ENCODE results near the gene ZBTB40. TPM values are rescaled to one million over a fixed set of nuclear protein-coding genes. Genes with fewer than 3 reads are reported as not detected.

ZBTB40 gene
- total and polyA plus RNA-seq, 9 of the 15 experiments (the other 6 are each of a cell fraction or from before 2014, with no cell fraction given) = 2.6 to 26.0 (median 18.8) TPM

DNA sequence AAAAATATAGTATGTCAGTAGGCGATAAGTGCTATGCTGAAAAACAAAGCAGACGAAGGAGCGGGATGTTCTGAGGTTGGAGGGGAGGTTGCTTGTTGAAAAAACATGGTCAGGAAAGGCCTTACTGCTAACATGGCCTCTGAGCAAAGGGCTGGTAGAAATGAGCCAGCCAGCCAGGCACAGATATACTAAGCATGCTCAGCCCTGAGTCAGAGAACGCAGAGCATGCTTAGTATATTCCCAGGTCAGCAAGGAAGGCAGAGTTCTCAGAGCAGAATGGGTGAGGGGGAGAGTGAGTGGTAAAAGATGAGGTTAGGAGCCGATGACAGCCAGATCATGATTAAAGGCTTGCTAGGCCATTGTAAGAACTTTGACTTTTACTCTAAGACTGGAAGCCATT lies 36.7 kb downstream of the ZBTB40 start:
- in situ Hi-C loops (cut with MboI) = no loop called here
- no peak overlapping the region for H2AFZ ChIP-seq (ENCODE audit: low read depth, low read length)

More for the DNA sequence above, 36.7 kb downstream of the ZBTB40 start:
- no peak overlapping the region for H3K4me3 ChIP-seq
- intact Hi-C loops (cut with micrococcal nuclease) = no loop called here
- H3K9me3 ChIP-seq (replicated peaks; ENCODE audit: control insufficient read depth, insufficient read depth, low read depth, low read length) = 0 out of 2 replicates have a peak, but pooled peaks cover 2% of the 10 kb centered on the region
- DNase-seq (ENCODE audit: extremely low read depth in 1 of 4, low spot score in 3 of 4) = peak in 1 of 4 experiments; percentile 11
- peaks cover 39% of the 10 kb centered on the region for H3K79me2 ChIP-seq (ENCODE audit: control insufficient read depth, insufficient read depth, low read length)
- POLR2A ChIA-PET = interaction anchor here (0.6 kb wide), 1 partner anchor 1665 kb away, joined by 3 read pairs; no protein-coding TSS in a partner anchor
- CTCF ChIA-PET (ENCODE audit: low intra/inter-chr PET ratio) = no interaction called here
- H3K9me1 ChIP-seq (ENCODE audit: control insufficient read depth, insufficient read depth, low read length) = peaks cover 4% of the 10 kb centered on the region
- H3K27me3 ChIP-seq (ENCODE audit: control insufficient read depth in 2 of 2, insufficient read depth in 2 of 2, low read length in 2 of 2) = no peaks in the 10 kb centered on the region
- peaks cover 2 to 23% of the 10 kb centered on the region in 2 experiments; a peak in 4 of 5 replicates for H3K4me1 ChIP-seq (replicated peaks in 1 of 2; ENCODE audit: control insufficient read depth in 2 of 2, insufficient read depth in 2 of 2, low read length in 2 of 2)
- peaks cover 22% of the 10 kb centered on the region for H4K20me1 ChIP-seq (replicated peaks; ENCODE audit: control insufficient read depth, insufficient read depth, low read length)
- peaks cover 36% of the 10 kb centered on the region for H3K36me3 ChIP-seq (ENCODE audit: control insufficient read depth, insufficient read depth, low read length)
- FAIRE-seq = no peak
- 59% methylated on average over 5 of the region's 5 CpGs for WGBS (ENCODE audit: insufficient coverage, low coverage, missing lambda C conversion rate)
- no peak overlapping the region for H3K4me2 ChIP-seq (ENCODE audit: insufficient read depth, low read length)
- no peak overlapping the region; a peak in 1 of 4 replicates for H3K9ac ChIP-seq (ENCODE audit: insufficient read depth in 1 of 2, low read depth in 2 of 2, low read length in 2 of 2)
- no peak for TF ChIP-seq NFE2L1 (tag; IDR thresholded peaks at IDR 0.05; ENCODE audit: borderline replicate concordance, low read depth)
- TF ChIP-seq MEIS2 (IDR thresholded peaks at IDR 0.05; ENCODE audit: partially characterized antibody) = peak; percentile 58
- TF ChIP-seq ZNF253 (CRISPR knock-in tag; conservative IDR thresholded peaks at IDR 0.05) = no peak
- no peak for TF ChIP-seq OTX1 (CRISPR knock-in tag; IDR thresholded peaks at IDR 0.05)
- no peak for TF ChIP-seq XRCC4 (IDR thresholded peaks at IDR 0.05; ENCODE audit: extremely low read depth, insufficient read depth, insufficient read length)
- TF ChIP-seq PBX2 (CRISPR knock-in tag; IDR thresholded peaks at IDR 0.05; ENCODE audit: low read depth) = no peak
- peak; percentile 92 for TF ChIP-seq PBX2 (tag; conservative IDR thresholded peaks at IDR 0.05; ENCODE audit: low read depth)
- TF ChIP-seq CXXC5 (CRISPR knock-in tag; IDR thresholded peaks at IDR 0.05) = no peak
- peak; percentile 58; the same call in 1 of the 2 replicates for TF ChIP-seq ARID4B (CRISPR knock-in tag; IDR thresholded peaks at IDR 0.05)
- TF ChIP-seq NR2C2 (CRISPR knock-in tag; IDR thresholded peaks at IDR 0.05) = no peak
- TF ChIP-seq NR2C2 (tag; IDR thresholded peaks at IDR 0.05) = peak; percentile 64; the same call in 1 of the 2 replicates
- peak in 1 of 2 experiments; percentile 36; a peak in 2 of 4 replicates for TF ChIP-seq NRF1 (conservative IDR thresholded peaks at IDR 0.05 in 1 of 2, IDR thresholded peaks at IDR 0.05 in 1 of 2)
- no peak for TF ChIP-seq POLR3G (IDR thresholded peaks at IDR 0.05; ENCODE audit: extremely low read depth, insufficient read length, insufficient replicate concordance)
- TF ChIP-seq CREB3 (tag; conservative IDR thresholded peaks at IDR 0.05; ENCODE audit: low read depth) = no peak
- ATAC-seq = peak; percentile 66
- H3K27ac ChIP-seq (ENCODE audit: extremely low read depth, low read depth, low read length) = no peak overlapping the region
- BruUV-seq (replicated peaks) = no TSS peak

Data from K562 (cell line).